SH-SY5Y (cell line): ENCODE results near the gene POLD4.

Experiments used
- GATA2 ChIP-seq: IDR thresholded peaks from 2 replicates; pipeline ENCODE4 v1.6.1; 2011; ENCODE audit warnings: mild to moderate bottlenecking, low read depth, low read length
- GATA3 ChIP-seq: IDR thresholded peaks from 2 replicates; pipeline ENCODE4 v1.6.1; 2011; ENCODE audit warnings: low read depth, mild to moderate bottlenecking, low read length, moderate library complexity

DNA sequence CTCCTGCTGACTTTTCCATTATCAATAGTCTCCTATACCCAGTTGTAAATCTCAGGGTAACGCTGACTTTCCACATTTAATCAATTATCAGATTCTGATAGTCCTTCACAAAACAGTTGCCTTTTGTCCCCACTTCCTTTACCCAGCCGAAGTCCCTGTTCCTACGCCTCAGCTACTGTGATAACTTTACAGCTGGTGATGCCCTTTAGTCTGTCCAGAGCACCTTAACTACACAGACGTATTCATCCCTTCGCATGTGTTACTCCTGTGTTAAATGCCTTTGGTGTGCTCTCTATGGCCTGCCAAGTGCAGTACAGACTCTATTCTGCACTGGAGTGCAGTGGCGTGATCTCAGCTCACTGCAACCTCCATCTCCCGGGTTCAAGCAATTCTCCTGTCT lies 29.8 kb downstream of the POLD4 start:
- TF ChIP-seq GATA2 (no peak), GATA3 (no peak)
